Caco-2 (cell line): ENCODE measurements around the gene DCD. TPM values are rescaled to one million over a fixed set of nuclear protein-coding genes. Genes with fewer than 3 reads are reported as not detected.

Experiments used
- BruUV-seq: library from RNA; stranded (reverse); fragments of 400-500 nt; replicated peaks from 2 replicates; lab custom pipeline; 2021; lab: Mats Ljungman, UMichigan
- CTCF ChIA-PET: fragments of 300-600 bp; sonication (Branson Sonifier 250); formaldehyde crosslinking; loops from one replicate; lab custom pipeline; 2022; ENCODE audit warnings: antibody characterized with exemption; lab: Charles Lee
- POLR2A ChIA-PET: fragments of 300-600 bp; sonication (Branson Sonifier 250); formaldehyde crosslinking; loops from one replicate; lab custom pipeline; 2022; ENCODE audit warnings: antibody characterized with exemption; lab: Charles Lee
- DNase-seq, 2 experiments: peaks; one replicate each; pipeline versions ENCODE4 v3.0.0 to v3.0.0-alpha.2; 2020 to 2022
- H3K27me3 ChIP-seq: replicated peaks from 2 replicates; pipeline ENCODE4 v1.6.0; 2011; ENCODE audit warnings: low read length; ENCODE audit not compliant: control insufficient read depth, insufficient read depth
- H3K36me3 ChIP-seq: 2 replicates; pipeline ENCODE4 v1.5.1; 2011; ENCODE audit warnings: low read length; ENCODE audit not compliant: control insufficient read depth, insufficient read depth
- H3K4me1 ChIP-seq: fragments of 250-450 bp; sonication (Bioruptor Pico); 2 replicates; pipeline ENCODE4 v1.5.1; 2020; ENCODE audit warnings: mild to moderate bottlenecking
- H3K4me3 ChIP-seq: 2 replicates; pipeline ENCODE4 v1.5.1; 2011; ENCODE audit warnings: low read depth, mild to moderate bottlenecking, control low read depth, low read length
- H3K9me3 ChIP-seq: fragments of 250-450 bp; sonication (Bioruptor Pico); 2 replicates; pipeline ENCODE4 v1.5.1; 2020; ENCODE audit warnings: mild to moderate bottlenecking, moderate library complexity
- H3K27ac Mint-ChIP-seq: one replicate; pipeline ENCODE4 v1.8.0; 2022; ENCODE audit warnings: mixed read lengths; ENCODE audit not compliant: unreplicated experiment
- H3K27me3 Mint-ChIP-seq: one replicate; pipeline ENCODE4 v1.8.0; 2022; ENCODE audit warnings: mixed read lengths; ENCODE audit not compliant: insufficient read depth, unreplicated experiment
- H3K36me3 Mint-ChIP-seq: one replicate; pipeline ENCODE4 v1.8.0; 2022; ENCODE audit warnings: mild to moderate bottlenecking, mixed read lengths; ENCODE audit not compliant: insufficient read depth, unreplicated experiment
- H3K4me1 Mint-ChIP-seq: one replicate; pipeline ENCODE4 v1.8.0; 2022; ENCODE audit warnings: low read depth, mixed read lengths; ENCODE audit not compliant: unreplicated experiment
- H3K4me3 Mint-ChIP-seq: one replicate; pipeline ENCODE4 v1.8.0; 2022; ENCODE audit warnings: mild to moderate bottlenecking, moderate library complexity, mixed read lengths; ENCODE audit not compliant: unreplicated experiment
- H3K9me3 Mint-ChIP-seq: one replicate; pipeline ENCODE4 v1.8.0; 2022; ENCODE audit warnings: mixed read lengths; ENCODE audit not compliant: unreplicated experiment
- intact Hi-C: fragments of 100-400 bp; cut with micrococcal nuclease; formaldehyde crosslinking; loops from one replicate; pipeline ENCODE4 v1.10.0; 2022; ENCODE audit not compliant: unreplicated experiment
- total RNA-seq: library from RNA; stranded (reverse); gene quantifications from 2 replicates; pipeline ENCODE4 v1.2.3, GENCODE V29; 2022
- TF ChIP-seq, protein P1 (sequence below), 2 experiments: fragments of 200-600 bp in 1 of 2; IDR thresholded peaks; 1 replicate in 1 of 2; 2 replicates in 1 of 2; pipeline versions ENCODE4 v1.5.1 to v1.8.0; 2011 to 2022; ENCODE audit warnings: antibody characterized with exemption in 1 of 2, control low read depth in 1 of 2, inconsistent platforms in 1 of 2, low read depth in 1 of 2, low read length in 1 of 2, mild to moderate bottlenecking in 1 of 2, moderate library complexity in 1 of 2; ENCODE audit not compliant: insufficient read depth in 1 of 2, severe bottlenecking in 1 of 2, unreplicated experiment in 1 of 2

The DCD gene
- total RNA-seq, 1 experiment from 2014 or later: not detected

- TF ChIP-seq, protein P1, sequence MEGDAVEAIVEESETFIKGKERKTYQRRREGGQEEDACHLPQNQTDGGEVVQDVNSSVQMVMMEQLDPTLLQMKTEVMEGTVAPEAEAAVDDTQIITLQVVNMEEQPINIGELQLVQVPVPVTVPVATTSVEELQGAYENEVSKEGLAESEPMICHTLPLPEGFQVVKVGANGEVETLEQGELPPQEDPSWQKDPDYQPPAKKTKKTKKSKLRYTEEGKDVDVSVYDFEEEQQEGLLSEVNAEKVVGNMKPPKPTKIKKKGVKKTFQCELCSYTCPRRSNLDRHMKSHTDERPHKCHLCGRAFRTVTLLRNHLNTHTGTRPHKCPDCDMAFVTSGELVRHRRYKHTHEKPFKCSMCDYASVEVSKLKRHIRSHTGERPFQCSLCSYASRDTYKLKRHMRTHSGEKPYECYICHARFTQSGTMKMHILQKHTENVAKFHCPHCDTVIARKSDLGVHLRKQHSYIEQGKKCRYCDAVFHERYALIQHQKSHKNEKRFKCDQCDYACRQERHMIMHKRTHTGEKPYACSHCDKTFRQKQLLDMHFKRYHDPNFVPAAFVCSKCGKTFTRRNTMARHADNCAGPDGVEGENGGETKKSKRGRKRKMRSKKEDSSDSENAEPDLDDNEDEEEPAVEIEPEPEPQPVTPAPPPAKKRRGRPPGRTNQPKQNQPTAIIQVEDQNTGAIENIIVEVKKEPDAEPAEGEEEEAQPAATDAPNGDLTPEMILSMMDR (IDR thresholded peaks at IDR 0.05; ENCODE audit: insufficient read depth in 1 of 2, low read depth in 1 of 2, low read length in 1 of 2, severe bottlenecking in 1 of 2, unreplicated experiment in 1 of 2): no peak
- H3K4me1 ChIP-seq: no peaks in the 10 kb centered on the region
- H3K36me3 Mint-ChIP-seq: no peaks in the 10 kb centered on the region
These were observed 31.1 kb downstream of the DCD start for GRCh38 chr12:54616933-54617680.

DNA sequence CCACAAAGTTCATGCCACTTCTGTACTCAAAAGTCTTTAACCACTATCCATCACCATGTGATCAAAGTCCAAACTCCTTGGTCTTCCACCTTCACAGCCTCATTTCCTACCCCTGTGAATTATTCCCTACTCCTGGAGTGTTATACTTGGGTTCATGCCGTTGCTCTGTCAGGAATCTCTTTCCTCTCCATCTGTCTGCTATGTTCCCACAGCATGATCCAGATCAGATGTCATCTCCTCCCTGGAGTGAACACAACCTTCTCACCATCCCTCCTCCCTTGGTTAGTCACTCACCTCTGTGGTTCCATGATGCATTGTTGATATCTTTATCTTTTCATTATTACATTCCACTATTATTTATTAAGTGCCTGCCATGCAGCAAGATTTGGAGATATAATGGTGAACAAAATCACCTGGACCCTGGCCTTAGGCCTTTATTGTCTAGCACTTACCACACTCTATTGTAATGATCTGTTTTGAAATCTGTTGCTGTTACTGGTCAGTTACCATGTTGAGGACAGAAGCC is 35.9 kb downstream of the DCD start:
- H3K4me3 Mint-ChIP-seq: no peak overlapping the region
- CTCF ChIA-PET: no interaction called here

More at GRCh38 chr12:54616933-54617680, 31.1 kb downstream of the DCD start:
- H3K36me3 ChIP-seq: no peaks in the 10 kb centered on the region
- POLR2A ChIA-PET: no interaction called here
- Mint-ChIP-seq H3K4me1 (no peaks in the 10 kb centered on the region), H3K4me3 (no peak overlapping the region), H3K27me3 (peaks cover 30% of the 10 kb centered on the region), H3K9me3 (no peaks in the 10 kb centered on the region), H3K27ac (no peak overlapping the region)
- CTCF ChIA-PET: no interaction called here
- no peak for DNase-seq
- H3K27me3 ChIP-seq: peaks cover 2% of the 10 kb centered on the region; the same call in 1 of the 2 replicates
- H3K9me3 ChIP-seq: no peaks in the 10 kb centered on the region
- intact Hi-C loops: no loop called here
- H3K4me3 ChIP-seq: no peak overlapping the region
- BruUV-seq: no TSS peak

GRCh38 chr12:54611715-54612149 is 36.4 kb downstream of the DCD start:
- H3K9me3 ChIP-seq: no peaks in the 10 kb centered on the region
- TF ChIP-seq, protein P1 (IDR thresholded peaks at IDR 0.05; ENCODE audit: insufficient read depth in 1 of 2, low read depth in 1 of 2, low read length in 1 of 2, severe bottlenecking in 1 of 2, unreplicated experiment in 1 of 2): no peak
- no peak overlapping the region for H3K4me3 ChIP-seq
- H3K27me3 ChIP-seq: peaks cover 2% of the 10 kb centered on the region
- Mint-ChIP-seq H3K27ac (no peak overlapping the region), H3K9me3 (no peaks in the 10 kb centered on the region), H3K4me1 (peaks cover 6% of the 10 kb centered on the region), H3K27me3 (peaks cover 27% of the 10 kb centered on the region), H3K36me3 (peaks cover 4% of the 10 kb centered on the region), H3K4me3 (no peak overlapping the region)
- no peak for DNase-seq
- BruUV-seq: no TSS peak
- no peaks in the 10 kb centered on the region for H3K4me1 ChIP-seq
- ChIA-PET CTCF (no interaction called here), POLR2A (no interaction called here)
- intact Hi-C loops: no loop called here
- no peaks in the 10 kb centered on the region for H3K36me3 ChIP-seq

More for the DNA sequence above, 35.9 kb downstream of the DCD start:
- no peak overlapping the region for H3K27ac Mint-ChIP-seq
- H3K9me3 Mint-ChIP-seq: no peaks in the 10 kb centered on the region
- peaks cover 6% of the 10 kb centered on the region for H3K4me1 Mint-ChIP-seq
- Histone ChIP-seq H3K9me3 (no peaks in the 10 kb centered on the region), H3K4me1 (no peaks in the 10 kb centered on the region), H3K4me3 (no peak overlapping the region), H3K27me3 (peaks cover 2% of the 10 kb centered on the region), H3K36me3 (no peaks in the 10 kb centered on the region)
- H3K27me3 Mint-ChIP-seq: peaks cover 31% of the 10 kb centered on the region
- TF ChIP-seq, protein P1 (IDR thresholded peaks at IDR 0.05; ENCODE audit: insufficient read depth in 1 of 2, low read depth in 1 of 2, low read length in 1 of 2, severe bottlenecking in 1 of 2, unreplicated experiment in 1 of 2): no peak
- POLR2A ChIA-PET: no interaction called here
- BruUV-seq: no TSS peak
- peaks cover 4% of the 10 kb centered on the region for H3K36me3 Mint-ChIP-seq
- no peak for DNase-seq
- intact Hi-C loops: no loop called here
